ENCODE data around the gene PPP1R1C. TPM values are rescaled to one million over a fixed set of nuclear protein-coding genes. Genes with fewer than 3 reads are reported as not detected.

PPP1R1C gene
- total and polyA plus RNA-seq, 4 donors: 5.4 to 21.7 (median 11.3) TPM

DNA sequence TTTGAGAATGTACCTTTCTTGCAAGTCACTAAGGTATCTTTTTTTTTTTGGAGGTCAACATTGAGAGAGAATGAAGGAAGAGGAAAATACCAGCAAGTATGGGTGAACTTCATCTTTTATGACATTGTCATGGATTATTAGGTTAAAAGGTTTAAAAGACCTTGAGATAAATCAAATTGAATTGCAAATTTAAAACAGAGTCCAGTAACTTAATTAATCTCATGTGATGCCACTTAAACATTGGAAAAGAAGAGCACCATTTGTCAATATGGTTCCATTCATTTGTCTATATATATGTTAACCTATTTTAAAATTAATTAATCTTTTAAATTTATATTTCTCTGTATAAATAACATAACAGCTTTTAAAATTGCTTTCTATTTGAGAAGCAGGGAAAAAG is 83.8 kb downstream of the PPP1R1C start:
- H3K36me3 ChIP-seq (ENCODE audit: control insufficient read depth in 4 of 4, insufficient read depth in 3 of 4, low read depth in 1 of 4, low read length in 3 of 4): no peaks in the 10 kb centered on the region
- no peaks in the 10 kb centered on the region for H3K27me3 ChIP-seq (ENCODE audit: control insufficient read depth in 4 of 4, insufficient read depth in 4 of 4, low read length in 3 of 4)
- no peak overlapping the region for H3K27ac ChIP-seq (ENCODE audit: low read depth in 1 of 2, low read length in 2 of 2)
- no peak for DNase-seq (ENCODE audit: low spot score)
- no peak overlapping the region for H3K4me3 ChIP-seq (ENCODE audit: low read depth in 1 of 3, low read length in 3 of 3)
- no peaks in the 10 kb centered on the region for H3K9me3 ChIP-seq (ENCODE audit: control insufficient read depth in 4 of 4, low read length in 3 of 4)
- H3K9ac ChIP-seq (ENCODE audit: low read depth in 1 of 2, low read length in 2 of 2): no peak overlapping the region
- H3K4me1 ChIP-seq (ENCODE audit: control insufficient read depth in 4 of 4, insufficient read depth in 4 of 4, low read length in 3 of 4): peaks cover 5 to 11% (median 9%) of the 10 kb centered on the region in 4 donors
- TF ChIP-seq, protein P1, sequence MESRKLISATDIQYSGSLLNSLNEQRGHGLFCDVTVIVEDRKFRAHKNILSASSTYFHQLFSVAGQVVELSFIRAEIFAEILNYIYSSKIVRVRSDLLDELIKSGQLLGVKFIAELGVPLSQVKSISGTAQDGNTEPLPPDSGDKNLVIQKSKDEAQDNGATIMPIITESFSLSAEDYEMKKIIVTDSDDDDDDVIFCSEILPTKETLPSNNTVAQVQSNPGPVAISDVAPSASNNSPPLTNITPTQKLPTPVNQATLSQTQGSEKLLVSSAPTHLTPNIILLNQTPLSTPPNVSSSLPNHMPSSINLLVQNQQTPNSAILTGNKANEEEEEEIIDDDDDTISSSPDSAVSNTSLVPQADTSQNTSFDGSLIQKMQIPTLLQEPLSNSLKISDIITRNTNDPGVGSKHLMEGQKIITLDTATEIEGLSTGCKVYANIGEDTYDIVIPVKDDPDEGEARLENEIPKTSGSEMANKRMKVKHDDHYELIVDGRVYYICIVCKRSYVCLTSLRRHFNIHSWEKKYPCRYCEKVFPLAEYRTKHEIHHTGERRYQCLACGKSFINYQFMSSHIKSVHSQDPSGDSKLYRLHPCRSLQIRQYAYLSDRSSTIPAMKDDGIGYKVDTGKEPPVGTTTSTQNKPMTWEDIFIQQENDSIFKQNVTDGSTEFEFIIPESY (IDR thresholded peaks at IDR 0.05): no peak
- TF ChIP-seq, protein P2, sequence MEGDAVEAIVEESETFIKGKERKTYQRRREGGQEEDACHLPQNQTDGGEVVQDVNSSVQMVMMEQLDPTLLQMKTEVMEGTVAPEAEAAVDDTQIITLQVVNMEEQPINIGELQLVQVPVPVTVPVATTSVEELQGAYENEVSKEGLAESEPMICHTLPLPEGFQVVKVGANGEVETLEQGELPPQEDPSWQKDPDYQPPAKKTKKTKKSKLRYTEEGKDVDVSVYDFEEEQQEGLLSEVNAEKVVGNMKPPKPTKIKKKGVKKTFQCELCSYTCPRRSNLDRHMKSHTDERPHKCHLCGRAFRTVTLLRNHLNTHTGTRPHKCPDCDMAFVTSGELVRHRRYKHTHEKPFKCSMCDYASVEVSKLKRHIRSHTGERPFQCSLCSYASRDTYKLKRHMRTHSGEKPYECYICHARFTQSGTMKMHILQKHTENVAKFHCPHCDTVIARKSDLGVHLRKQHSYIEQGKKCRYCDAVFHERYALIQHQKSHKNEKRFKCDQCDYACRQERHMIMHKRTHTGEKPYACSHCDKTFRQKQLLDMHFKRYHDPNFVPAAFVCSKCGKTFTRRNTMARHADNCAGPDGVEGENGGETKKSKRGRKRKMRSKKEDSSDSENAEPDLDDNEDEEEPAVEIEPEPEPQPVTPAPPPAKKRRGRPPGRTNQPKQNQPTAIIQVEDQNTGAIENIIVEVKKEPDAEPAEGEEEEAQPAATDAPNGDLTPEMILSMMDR (IDR thresholded peaks at IDR 0.05; ENCODE audit: low read depth, low read length, missing input control): no peak
- TF ChIP-seq FOXA1 (IDR thresholded peaks at IDR 0.05) (no peak), NR2F2 (IDR thresholded peaks at IDR 0.05) (no peak), HNF4A (conservative IDR thresholded peaks at IDR 0.05) (no peak), JUND (IDR thresholded peaks at IDR 0.05) (no peak)

DNA sequence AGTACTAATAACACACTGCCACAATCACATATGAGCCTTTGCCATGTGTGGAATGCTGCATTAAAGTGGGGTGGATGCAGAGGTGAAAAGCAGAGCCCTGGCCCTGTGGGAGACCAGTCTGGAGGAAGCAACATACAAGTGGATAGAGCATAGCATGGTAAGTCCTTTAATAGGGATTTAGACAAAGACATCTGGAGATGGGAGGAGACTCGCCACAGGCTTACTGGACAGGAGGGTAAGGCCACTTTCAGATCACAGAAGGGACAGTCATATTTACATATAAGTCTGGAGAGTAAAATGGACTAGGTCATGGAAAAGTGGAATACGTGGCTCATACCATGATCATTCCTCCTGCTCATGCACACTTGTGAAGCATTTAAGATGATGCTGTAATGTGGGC is 84.3 kb downstream of the PPP1R1C start:
- H3K4me3 ChIP-seq (ENCODE audit: low read depth in 1 of 3, low read length in 3 of 3): no peak overlapping the region
- H3K9me3 ChIP-seq (ENCODE audit: control insufficient read depth in 4 of 4, low read length in 3 of 4): no peaks in the 10 kb centered on the region
- DNase-seq (ENCODE audit: low spot score): no peak
- TF ChIP-seq RXRA (IDR thresholded peaks at IDR 0.05) (no peak), GABPA (IDR thresholded peaks at IDR 0.05 in 1 of 2, conservative IDR thresholded peaks at IDR 0.05 in 1 of 2) (no peak), HNF4G (IDR thresholded peaks at IDR 0.05) (no peak), YY1 (IDR thresholded peaks at IDR 0.05) (no peak), JUND (IDR thresholded peaks at IDR 0.05) (no peak), RAD21 (IDR thresholded peaks at IDR 0.05) (no peak)
- TF ChIP-seq, protein P2 (IDR thresholded peaks at IDR 0.05; ENCODE audit: low read depth, low read length, missing input control): no peak
- H3K27ac ChIP-seq (ENCODE audit: low read depth in 1 of 2, low read length in 2 of 2): no peak overlapping the region
- 91% methylated on average over 2 of the region's 2 CpGs for WGBS
- peaks cover 5 to 11% (median 9%) of the 10 kb centered on the region in 4 donors for H3K4me1 ChIP-seq (ENCODE audit: control insufficient read depth in 4 of 4, insufficient read depth in 4 of 4, low read length in 3 of 4)
- H3K36me3 ChIP-seq (ENCODE audit: control insufficient read depth in 4 of 4, insufficient read depth in 3 of 4, low read depth in 1 of 4, low read length in 3 of 4): no peaks in the 10 kb centered on the region
- H3K27me3 ChIP-seq (ENCODE audit: control insufficient read depth in 4 of 4, insufficient read depth in 4 of 4, low read length in 3 of 4): no peaks in the 10 kb centered on the region
- no peak overlapping the region for H3K9ac ChIP-seq (ENCODE audit: low read depth in 1 of 2, low read length in 2 of 2)

DNA sequence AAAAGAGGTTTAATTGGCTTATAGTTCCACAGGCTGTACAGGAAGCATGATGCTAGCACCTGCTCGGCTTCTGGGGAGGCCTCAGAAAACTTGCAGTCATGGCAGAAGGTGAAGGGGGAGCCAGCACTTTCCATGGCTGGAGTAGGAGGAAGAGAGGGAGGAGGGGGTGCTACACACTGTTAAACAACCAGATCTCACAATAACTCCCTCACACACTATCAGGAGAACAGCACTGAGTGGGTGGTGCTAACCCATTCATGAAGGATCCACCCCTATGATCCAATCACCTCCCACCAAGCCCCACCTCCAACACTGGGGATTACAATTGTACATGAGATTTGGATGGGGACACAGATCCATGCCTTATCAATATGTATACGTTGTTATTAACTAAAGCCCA is 85.1 kb downstream of the PPP1R1C start:
- no peaks in the 10 kb centered on the region for H3K36me3 ChIP-seq (ENCODE audit: control insufficient read depth in 4 of 4, insufficient read depth in 3 of 4, low read depth in 1 of 4, low read length in 3 of 4)
- H3K27me3 ChIP-seq (ENCODE audit: control insufficient read depth in 4 of 4, insufficient read depth in 4 of 4, low read length in 3 of 4): no peaks in the 10 kb centered on the region
- H3K4me3 ChIP-seq (ENCODE audit: low read depth in 1 of 3, low read length in 3 of 3): no peak overlapping the region
- H3K4me1 ChIP-seq (ENCODE audit: control insufficient read depth in 4 of 4, insufficient read depth in 4 of 4, low read length in 3 of 4): peaks cover 5 to 11% (median 9%) of the 10 kb centered on the region in 4 donors
- H3K9me3 ChIP-seq (ENCODE audit: control insufficient read depth in 4 of 4, low read length in 3 of 4): no peaks in the 10 kb centered on the region
- no peak overlapping the region for H3K9ac ChIP-seq (ENCODE audit: low read depth in 1 of 2, low read length in 2 of 2)
- H3K27ac ChIP-seq (ENCODE audit: low read depth in 1 of 2, low read length in 2 of 2): no peak overlapping the region
- DNase-seq (ENCODE audit: low spot score): no peak
- 93% methylated on average over 2 of the region's 2 CpGs for WGBS
- TF ChIP-seq, protein P3, sequence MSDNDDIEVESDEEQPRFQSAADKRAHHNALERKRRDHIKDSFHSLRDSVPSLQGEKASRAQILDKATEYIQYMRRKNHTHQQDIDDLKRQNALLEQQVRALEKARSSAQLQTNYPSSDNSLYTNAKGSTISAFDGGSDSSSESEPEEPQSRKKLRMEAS (IDR thresholded peaks at IDR 0.05): no peak
- TF ChIP-seq NR2F2 (IDR thresholded peaks at IDR 0.05) (no peak), RAD21 (IDR thresholded peaks at IDR 0.05) (no peak), GABPA (IDR thresholded peaks at IDR 0.05 in 1 of 2, conservative IDR thresholded peaks at IDR 0.05 in 1 of 2) (no peak), FOXA2 (IDR thresholded peaks at IDR 0.05) (no peak), FOXA1 (IDR thresholded peaks at IDR 0.05) (no peak), TAF1 (conservative IDR thresholded peaks at IDR 0.05) (no peak), HNF4A (conservative IDR thresholded peaks at IDR 0.05) (no peak), HNF4G (IDR thresholded peaks at IDR 0.05) (no peak), EGR1 (IDR thresholded peaks at IDR 0.05; ENCODE audit: low read depth in 2 of 2) (no peak)
- TF ChIP-seq, protein P1 (IDR thresholded peaks at IDR 0.05): no peak
- TF ChIP-seq, protein P2 (IDR thresholded peaks at IDR 0.05; ENCODE audit: low read depth, low read length, missing input control): no peak
- TF ChIP-seq, protein P4, sequence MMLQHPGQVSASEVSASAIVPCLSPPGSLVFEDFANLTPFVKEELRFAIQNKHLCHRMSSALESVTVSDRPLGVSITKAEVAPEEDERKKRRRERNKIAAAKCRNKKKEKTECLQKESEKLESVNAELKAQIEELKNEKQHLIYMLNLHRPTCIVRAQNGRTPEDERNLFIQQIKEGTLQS (IDR thresholded peaks at IDR 0.05): no peak

All from liver (tissue), 9 donors.